ENCODE data around the gene RHO. TPM values are rescaled to one million over a fixed set of nuclear protein-coding genes. Genes with fewer than 3 reads are reported as not detected.
"Not testable (repeated sequence)": the region's sequence is repeated elsewhere in the genome, so short reads cannot be mapped to it uniquely, and the experiment has no call there.

RHO gene
- total RNA-seq, 1 experiment from 2014 or later: not detected

DNA sequence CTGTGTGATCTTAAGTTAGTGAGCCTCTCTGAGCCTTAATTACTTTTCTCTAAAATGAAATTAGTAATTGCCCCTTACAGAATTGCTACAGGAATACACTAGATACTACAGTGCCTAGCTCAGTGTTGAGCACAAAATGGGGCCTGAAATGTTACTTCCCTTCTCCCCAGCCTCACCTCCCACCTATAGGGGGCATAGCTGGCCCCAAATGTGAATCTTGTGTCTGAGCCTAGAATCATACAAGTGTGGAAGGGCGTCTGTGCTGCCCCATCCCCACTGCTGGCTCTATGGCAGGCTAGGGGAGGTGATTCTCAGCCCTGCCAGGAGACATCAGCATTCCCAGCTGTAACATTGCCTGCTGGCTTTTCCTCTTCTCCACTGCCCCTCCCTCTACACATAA is 45.7 kb upstream of the RHO start (continued):
- TF ChIP-seq, protein P1, sequence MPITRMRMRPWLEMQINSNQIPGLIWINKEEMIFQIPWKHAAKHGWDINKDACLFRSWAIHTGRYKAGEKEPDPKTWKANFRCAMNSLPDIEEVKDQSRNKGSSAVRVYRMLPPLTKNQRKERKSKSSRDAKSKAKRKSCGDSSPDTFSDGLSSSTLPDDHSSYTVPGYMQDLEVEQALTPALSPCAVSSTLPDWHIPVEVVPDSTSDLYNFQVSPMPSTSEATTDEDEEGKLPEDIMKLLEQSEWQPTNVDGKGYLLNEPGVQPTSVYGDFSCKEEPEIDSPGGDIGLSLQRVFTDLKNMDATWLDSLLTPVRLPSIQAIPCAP (CRISPR knock-in tag; IDR thresholded peaks at IDR 0.05): no peak
- TF ChIP-seq, protein P2, sequence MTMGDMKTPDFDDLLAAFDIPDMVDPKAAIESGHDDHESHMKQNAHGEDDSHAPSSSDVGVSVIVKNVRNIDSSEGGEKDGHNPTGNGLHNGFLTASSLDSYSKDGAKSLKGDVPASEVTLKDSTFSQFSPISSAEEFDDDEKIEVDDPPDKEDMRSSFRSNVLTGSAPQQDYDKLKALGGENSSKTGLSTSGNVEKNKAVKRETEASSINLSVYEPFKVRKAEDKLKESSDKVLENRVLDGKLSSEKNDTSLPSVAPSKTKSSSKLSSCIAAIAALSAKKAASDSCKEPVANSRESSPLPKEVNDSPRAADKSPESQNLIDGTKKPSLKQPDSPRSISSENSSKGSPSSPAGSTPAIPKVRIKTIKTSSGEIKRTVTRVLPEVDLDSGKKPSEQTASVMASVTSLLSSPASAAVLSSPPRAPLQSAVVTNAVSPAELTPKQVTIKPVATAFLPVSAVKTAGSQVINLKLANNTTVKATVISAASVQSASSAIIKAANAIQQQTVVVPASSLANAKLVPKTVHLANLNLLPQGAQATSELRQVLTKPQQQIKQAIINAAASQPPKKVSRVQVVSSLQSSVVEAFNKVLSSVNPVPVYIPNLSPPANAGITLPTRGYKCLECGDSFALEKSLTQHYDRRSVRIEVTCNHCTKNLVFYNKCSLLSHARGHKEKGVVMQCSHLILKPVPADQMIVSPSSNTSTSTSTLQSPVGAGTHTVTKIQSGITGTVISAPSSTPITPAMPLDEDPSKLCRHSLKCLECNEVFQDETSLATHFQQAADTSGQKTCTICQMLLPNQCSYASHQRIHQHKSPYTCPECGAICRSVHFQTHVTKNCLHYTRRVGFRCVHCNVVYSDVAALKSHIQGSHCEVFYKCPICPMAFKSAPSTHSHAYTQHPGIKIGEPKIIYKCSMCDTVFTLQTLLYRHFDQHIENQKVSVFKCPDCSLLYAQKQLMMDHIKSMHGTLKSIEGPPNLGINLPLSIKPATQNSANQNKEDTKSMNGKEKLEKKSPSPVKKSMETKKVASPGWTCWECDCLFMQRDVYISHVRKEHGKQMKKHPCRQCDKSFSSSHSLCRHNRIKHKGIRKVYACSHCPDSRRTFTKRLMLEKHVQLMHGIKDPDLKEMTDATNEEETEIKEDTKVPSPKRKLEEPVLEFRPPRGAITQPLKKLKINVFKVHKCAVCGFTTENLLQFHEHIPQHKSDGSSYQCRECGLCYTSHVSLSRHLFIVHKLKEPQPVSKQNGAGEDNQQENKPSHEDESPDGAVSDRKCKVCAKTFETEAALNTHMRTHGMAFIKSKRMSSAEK (CRISPR knock-in tag; IDR thresholded peaks at IDR 0.05; ENCODE audit: borderline replicate concordance): no peak
- TF ChIP-seq GABPB1 (CRISPR knock-in tag; IDR thresholded peaks at IDR 0.05): no peak
- TF ChIP-seq SOX15 (CRISPR knock-in tag; IDR thresholded peaks at IDR 0.05): no peak
- TF ChIP-seq, protein P3, sequence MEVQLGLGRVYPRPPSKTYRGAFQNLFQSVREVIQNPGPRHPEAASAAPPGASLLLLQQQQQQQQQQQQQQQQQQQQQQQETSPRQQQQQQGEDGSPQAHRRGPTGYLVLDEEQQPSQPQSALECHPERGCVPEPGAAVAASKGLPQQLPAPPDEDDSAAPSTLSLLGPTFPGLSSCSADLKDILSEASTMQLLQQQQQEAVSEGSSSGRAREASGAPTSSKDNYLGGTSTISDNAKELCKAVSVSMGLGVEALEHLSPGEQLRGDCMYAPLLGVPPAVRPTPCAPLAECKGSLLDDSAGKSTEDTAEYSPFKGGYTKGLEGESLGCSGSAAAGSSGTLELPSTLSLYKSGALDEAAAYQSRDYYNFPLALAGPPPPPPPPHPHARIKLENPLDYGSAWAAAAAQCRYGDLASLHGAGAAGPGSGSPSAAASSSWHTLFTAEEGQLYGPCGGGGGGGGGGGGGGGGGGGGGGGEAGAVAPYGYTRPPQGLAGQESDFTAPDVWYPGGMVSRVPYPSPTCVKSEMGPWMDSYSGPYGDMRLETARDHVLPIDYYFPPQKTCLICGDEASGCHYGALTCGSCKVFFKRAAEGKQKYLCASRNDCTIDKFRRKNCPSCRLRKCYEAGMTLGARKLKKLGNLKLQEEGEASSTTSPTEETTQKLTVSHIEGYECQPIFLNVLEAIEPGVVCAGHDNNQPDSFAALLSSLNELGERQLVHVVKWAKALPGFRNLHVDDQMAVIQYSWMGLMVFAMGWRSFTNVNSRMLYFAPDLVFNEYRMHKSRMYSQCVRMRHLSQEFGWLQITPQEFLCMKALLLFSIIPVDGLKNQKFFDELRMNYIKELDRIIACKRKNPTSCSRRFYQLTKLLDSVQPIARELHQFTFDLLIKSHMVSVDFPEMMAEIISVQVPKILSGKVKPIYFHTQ (CRISPR knock-in tag; IDR thresholded peaks at IDR 0.05): no peak
- TF ChIP-seq ZNF138 (CRISPR knock-in tag; conservative IDR thresholded peaks at IDR 0.05): no peak
- TF ChIP-seq, protein P4, sequence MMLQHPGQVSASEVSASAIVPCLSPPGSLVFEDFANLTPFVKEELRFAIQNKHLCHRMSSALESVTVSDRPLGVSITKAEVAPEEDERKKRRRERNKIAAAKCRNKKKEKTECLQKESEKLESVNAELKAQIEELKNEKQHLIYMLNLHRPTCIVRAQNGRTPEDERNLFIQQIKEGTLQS (CRISPR knock-in tag; conservative IDR thresholded peaks at IDR 0.05): no peak
- TF ChIP-seq RELA (CRISPR knock-in tag; IDR thresholded peaks at IDR 0.05; ENCODE audit: borderline replicate concordance): no peak
- no peak for TF ChIP-seq ELF4 (CRISPR knock-in tag; IDR thresholded peaks at IDR 0.05; ENCODE audit: low read depth)

DNA sequence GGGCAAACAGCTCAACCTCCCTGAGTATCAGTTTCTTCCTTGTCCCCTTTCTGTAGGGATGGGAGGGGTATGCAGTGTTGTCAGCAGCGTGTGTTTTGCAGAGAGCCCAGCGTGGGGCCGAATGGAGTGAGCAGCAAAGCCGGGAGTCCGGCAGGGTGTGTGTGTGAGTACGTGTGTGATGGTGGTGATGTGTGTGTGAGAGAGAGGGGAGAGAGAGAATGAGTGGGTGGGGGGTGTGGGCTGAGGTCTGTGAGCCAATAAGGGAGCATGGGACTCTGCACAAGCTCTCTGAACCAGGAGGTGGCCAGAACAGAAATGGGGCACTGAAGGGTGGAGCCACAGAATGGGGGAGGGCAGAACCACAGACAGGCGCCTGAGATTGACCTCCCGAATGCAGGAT is 44.6 kb upstream of the RHO start:
- TF ChIP-seq CREM (CRISPR knock-in tag; IDR thresholded peaks at IDR 0.05): no peak
- no peak for TF ChIP-seq CREB1 (CRISPR knock-in tag; IDR thresholded peaks at IDR 0.05)
- TF ChIP-seq TP53 (CRISPR knock-in tag; IDR thresholded peaks at IDR 0.05): no peak
- TF ChIP-seq EMX1 (CRISPR knock-in tag; IDR thresholded peaks at IDR 0.05): no peak
- TF ChIP-seq, protein P5, sequence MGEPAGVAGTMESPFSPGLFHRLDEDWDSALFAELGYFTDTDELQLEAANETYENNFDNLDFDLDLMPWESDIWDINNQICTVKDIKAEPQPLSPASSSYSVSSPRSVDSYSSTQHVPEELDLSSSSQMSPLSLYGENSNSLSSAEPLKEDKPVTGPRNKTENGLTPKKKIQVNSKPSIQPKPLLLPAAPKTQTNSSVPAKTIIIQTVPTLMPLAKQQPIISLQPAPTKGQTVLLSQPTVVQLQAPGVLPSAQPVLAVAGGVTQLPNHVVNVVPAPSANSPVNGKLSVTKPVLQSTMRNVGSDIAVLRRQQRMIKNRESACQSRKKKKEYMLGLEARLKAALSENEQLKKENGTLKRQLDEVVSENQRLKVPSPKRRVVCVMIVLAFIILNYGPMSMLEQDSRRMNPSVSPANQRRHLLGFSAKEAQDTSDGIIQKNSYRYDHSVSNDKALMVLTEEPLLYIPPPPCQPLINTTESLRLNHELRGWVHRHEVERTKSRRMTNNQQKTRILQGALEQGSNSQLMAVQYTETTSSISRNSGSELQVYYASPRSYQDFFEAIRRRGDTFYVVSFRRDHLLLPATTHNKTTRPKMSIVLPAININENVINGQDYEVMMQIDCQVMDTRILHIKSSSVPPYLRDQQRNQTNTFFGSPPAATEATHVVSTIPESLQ (CRISPR knock-in tag; IDR thresholded peaks at IDR 0.05): no peak
- TF ChIP-seq SMAD3 (CRISPR knock-in tag; IDR thresholded peaks at IDR 0.05; ENCODE audit: borderline replicate concordance): no peak
- no peak for TF ChIP-seq TEAD4 (CRISPR knock-in tag; IDR thresholded peaks at IDR 0.05)
- no peak for TF ChIP-seq NFYB (CRISPR knock-in tag; conservative IDR thresholded peaks at IDR 0.05; ENCODE audit: low read depth)
- no peak for TF ChIP-seq NR3C1 (CRISPR knock-in tag; conservative IDR thresholded peaks at IDR 0.05; ENCODE audit: low read depth)
- TF ChIP-seq, protein P6, sequence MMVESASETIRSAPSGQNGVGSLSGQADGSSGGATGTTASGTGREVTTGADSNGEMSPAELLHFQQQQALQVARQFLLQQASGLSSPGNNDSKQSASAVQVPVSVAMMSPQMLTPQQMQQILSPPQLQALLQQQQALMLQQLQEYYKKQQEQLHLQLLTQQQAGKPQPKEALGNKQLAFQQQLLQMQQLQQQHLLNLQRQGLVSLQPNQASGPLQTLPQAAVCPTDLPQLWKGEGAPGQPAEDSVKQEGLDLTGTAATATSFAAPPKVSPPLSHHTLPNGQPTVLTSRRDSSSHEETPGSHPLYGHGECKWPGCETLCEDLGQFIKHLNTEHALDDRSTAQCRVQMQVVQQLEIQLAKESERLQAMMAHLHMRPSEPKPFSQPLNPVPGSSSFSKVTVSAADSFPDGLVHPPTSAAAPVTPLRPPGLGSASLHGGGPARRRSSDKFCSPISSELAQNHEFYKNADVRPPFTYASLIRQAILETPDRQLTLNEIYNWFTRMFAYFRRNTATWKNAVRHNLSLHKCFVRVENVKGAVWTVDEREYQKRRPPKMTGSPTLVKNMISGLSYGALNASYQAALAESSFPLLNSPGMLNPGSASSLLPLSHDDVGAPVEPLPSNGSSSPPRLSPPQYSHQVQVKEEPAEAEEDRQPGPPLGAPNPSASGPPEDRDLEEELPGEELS (CRISPR knock-in tag; IDR thresholded peaks at IDR 0.05): no peak
- no peak for TF ChIP-seq GRHL2 (CRISPR knock-in tag; IDR thresholded peaks at IDR 0.05; ENCODE audit: insufficient replicate concordance, severe bottlenecking)
- Mint-ChIP-seq H3K27me3 (ENCODE audit: low read depth) (no peaks in the 10 kb centered on the region), H3K4me1 (peaks cover 46% of the 10 kb centered on the region), H3K4me3 (no peak overlapping the region), H3K36me3 (peaks cover 11% of the 10 kb centered on the region; the same call in 1 of the 2 replicates), H3K27ac (peak overlapping the region; percentile 68; the same call in 1 of the 2 replicates), H3K9me3 (no peaks in the 10 kb centered on the region)
- DNase-seq (ENCODE audit: low spot score) (no peak), ATAC-seq (peak; percentile 13)
- CTCF ChIA-PET: interaction anchor here (0.9 to 1.7 kb wide), 2 partner anchors 71 to 100 kb away, joined by 4 to 5 read pairs; no protein-coding TSS in a partner anchor
- POLR2A ChIA-PET: no interaction called here

DNA sequence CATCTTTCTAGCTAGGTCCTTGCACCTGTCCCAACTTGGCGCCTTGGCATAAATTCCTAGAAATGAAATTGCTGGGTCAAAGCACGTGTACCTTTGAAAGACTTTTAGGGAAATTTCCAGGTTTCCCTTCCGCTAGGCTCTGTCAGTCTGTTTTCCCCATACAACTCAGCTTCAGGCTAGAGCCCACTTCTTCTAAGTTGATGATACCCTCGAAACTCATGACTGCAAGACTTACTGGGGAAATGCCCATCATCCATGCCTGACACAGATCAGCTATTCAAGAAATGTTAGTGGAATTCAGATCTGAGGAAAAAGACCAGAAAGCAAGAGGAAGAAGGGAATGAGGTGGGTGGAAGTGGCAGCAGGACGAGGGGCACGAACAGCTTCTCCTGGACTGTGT is 43.3 kb upstream of the RHO start:
- CTCF ChIA-PET: interaction anchor here (1.6 to 2.5 kb wide), 2 partner anchors 17 to 102 kb away, joined by 3 to 17 read pairs; no protein-coding TSS in a partner anchor
- POLR2A ChIA-PET; DNase-seq (ENCODE audit: low spot score); H3K27me3 Mint-ChIP-seq (ENCODE audit: low read depth); H3K36me3 Mint-ChIP-seq; H3K27ac Mint-ChIP-seq; H3K9me3 Mint-ChIP-seq; H3K4me3 Mint-ChIP-seq; ATAC-seq: not testable (repeated sequence)
- peaks cover 46% of the 10 kb centered on the region for H3K4me1 Mint-ChIP-seq

All from WTC11 (cell line).